GM19239 (cell line): Measurements from ENCODE around the gene SNRK.

Experiments used
- DNase-seq: peaks from one replicate; pipeline ENCODE4 v3.0.0; 2011; ENCODE audit warnings: low spot score; ENCODE audit not compliant: insufficient read length
- FAIRE-seq: peaks from 2 replicates; lab custom pipeline; 2011; peaks lifted over from hg19 to GRCh38; lab: Jason Lieb, UNC

SNRK gene

GRCh38 chr3:43302116-43302880 is 16.0 kb downstream of the SNRK start:
- FAIRE-seq (peak; percentile 40), DNase-seq (no peak)

- FAIRE-seq = no peak
- DNase-seq = no peak
These were observed 17.8 kb downstream of the SNRK start for GRCh38 chr3:43304126-43304525.

GRCh38 chr3:43307226-43307625 is 20.9 kb downstream of the SNRK start:
- no peak for FAIRE-seq

DNA sequence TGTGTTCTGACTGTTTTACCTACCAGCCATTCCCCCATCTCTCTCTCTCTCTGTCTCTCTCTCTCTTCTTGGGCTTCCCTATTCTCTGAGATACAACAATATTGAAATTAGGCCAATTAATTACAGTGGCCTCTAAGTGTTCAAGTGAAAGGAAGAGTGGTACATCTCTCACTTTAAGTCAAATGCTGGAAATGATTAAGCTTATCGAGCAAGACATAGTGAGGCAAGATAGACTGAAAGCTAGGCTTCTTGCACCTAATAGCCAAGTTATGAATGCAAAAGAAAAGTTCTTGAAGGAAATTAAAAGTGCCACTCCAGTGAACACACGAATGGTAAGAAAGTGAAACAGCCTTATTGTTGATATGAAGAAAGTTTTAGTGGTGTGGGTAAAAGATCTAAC is 21.3 kb downstream of the SNRK start:
- FAIRE-seq (no peak), DNase-seq (no peak)

More at GRCh38 chr3:43307226-43307625, 20.9 kb downstream of the SNRK start:
- DNase-seq = no peak

GRCh38 chr3:43309372-43310305 is 23.3 kb downstream of the SNRK start:
- FAIRE-seq = no peak
- DNase-seq = no peak

GRCh38 chr3:43316783-43317460 is 30.6 kb downstream of the SNRK start:
- DNase-seq = no peak
- no peak for FAIRE-seq

DNA sequence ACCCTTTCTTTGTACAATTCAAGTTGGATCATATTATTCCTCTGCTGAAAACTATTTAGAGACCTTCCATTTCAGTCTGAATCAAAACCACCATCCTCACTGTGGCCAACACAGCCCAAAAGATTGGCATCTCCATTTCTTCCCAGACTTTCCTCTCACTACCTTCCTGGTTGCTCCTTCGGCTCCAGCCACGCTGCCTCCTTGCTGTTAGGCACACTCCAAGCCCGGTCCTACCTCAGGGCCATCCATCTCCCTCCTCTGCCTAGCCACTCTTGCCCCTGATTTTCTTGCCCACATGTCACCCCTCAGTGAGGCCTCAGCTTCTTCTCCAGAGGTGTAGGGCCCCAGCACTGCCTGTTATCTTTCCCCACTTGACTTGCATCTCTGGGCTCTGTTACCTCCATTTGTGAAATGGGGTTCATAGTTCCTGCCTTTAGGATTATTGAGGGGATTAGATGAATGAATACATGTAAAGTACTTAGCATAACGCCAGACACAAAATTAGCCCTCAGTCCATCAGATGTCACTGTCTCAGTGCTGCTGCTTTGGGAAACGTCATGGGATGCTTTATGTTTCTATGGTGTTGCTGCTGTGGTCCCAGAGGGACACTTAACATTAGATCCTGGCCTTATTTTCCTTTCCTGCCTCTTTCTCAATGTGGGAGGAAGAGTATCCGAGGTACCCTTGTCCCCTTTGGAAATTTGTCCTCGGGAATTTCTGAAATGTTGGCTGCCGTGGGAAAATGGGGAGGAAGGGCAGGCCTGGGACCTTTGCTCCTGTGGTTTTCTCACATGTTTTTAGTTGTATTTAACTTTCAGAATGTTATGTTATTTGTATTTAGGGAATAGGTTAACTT is 31.3 kb downstream of the SNRK start:
- FAIRE-seq (no peak), DNase-seq (no peak)

GRCh38 chr3:43319376-43319775 is 33.0 kb downstream of the SNRK start:
- DNase-seq (no peak), FAIRE-seq (no peak)

GRCh38 chr3:43319794-43320193 is 33.5 kb downstream of the SNRK start:
- FAIRE-seq (no peak), DNase-seq (no peak)

DNA sequence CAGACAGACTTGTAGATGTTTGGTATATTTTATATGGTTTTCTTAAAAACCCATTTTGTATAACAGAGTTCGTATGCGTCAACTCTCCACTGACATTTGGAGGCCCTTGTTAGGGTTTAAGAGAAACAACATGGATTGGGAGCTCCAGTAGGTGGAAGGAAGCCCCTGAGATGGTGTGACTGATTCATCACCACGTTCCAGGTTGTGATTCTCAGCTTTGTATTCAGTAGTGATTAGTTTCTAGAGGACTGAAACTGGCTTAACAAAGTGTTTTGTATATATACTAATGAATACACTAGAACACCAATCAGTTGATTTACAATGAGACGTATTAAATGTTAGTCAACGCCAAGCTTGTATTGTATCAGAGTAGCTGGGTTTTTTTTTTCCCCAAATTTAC is 33.9 kb downstream of the SNRK start:
- no peak for FAIRE-seq
- DNase-seq = no peak

GRCh38 chr3:43323541-43323940 is 37.2 kb downstream of the SNRK start:
- FAIRE-seq (no peak), DNase-seq (no peak)

DNA sequence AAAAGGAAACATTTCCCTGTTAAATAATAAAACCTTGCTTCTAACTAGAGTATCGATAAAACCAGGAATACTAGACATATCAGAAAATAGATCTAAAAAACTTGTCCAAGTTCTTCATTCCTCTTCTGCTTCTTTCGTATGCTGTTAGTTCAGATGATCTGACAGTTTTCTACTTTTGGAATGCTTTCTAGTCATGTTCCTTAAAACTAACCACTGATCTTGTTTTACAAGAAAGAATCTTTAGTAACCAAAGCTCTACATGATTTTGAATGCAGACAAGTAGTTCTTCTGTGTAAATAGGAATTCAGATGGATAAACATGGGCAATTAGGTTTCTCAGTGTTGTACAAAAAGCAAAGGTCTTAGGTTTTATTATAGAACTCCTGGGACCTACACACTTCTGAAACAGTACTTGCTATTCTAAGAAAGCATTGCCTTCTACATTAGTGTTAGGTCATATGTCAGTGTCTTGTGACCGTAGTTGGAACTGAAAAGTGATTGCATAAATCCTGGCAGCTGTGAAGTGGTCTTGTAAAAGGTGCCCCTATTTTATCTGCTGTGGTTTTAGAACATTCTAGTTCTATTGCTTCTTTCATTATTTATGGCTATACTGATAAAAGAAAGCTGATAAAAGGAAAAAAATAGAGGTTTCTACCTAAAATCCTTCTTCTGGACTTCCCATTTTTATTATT is 40.7 kb downstream of the SNRK start:
- DNase-seq = no peak
- peak; percentile 55 for FAIRE-seq

DNA sequence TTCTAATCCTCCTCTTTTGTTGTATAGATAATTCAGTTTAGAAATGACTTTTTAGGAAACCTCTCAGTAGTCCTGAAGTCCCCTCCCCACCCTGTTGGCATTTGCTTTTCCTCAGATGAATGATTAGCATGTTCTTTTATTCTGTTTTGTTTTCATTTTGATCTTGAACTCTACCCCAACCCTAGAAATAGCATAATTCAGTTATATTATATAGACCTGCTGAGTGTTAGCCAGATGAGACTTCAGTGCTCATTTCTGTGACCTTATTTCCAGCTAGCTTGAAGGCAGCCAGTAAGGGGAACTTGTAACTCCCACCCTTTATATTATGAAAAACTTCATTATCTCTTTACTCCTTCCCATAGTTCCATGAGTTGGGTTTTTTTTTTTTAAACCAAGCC is 41.2 kb downstream of the SNRK start:
- no peak for FAIRE-seq
- DNase-seq = no peak

DNA sequence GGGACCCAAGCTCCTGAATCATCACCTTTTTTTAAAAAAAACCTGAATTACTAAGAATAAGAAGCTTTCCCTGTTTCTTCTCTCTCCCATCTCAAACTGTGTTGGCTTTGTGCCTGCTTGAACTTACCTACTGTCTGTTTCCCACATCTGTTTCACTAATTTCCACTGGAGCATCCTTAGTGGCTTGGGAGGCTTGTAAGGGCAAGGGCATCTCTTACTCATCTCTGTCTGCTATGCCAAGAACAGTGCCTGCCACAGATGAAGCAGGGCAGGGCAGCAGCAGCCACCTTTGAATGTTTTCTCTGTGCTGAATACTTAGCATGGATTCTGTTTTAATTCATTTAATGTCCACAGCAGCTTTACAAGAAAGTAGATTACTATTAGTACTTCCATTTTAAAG is 42.3 kb downstream of the SNRK start:
- DNase-seq = no peak
- no peak for FAIRE-seq

- DNase-seq (no peak), FAIRE-seq (no peak)
These were observed 44.6 kb downstream of the SNRK start for GRCh38 chr3:43330981-43331380.

GRCh38 chr3:43331381-43331780 is 45.0 kb downstream of the SNRK start:
- DNase-seq (no peak), FAIRE-seq (no peak)

GRCh38 chr3:43334976-43335375 is 48.6 kb downstream of the SNRK start:
- DNase-seq (no peak), FAIRE-seq (no peak)

DNA sequence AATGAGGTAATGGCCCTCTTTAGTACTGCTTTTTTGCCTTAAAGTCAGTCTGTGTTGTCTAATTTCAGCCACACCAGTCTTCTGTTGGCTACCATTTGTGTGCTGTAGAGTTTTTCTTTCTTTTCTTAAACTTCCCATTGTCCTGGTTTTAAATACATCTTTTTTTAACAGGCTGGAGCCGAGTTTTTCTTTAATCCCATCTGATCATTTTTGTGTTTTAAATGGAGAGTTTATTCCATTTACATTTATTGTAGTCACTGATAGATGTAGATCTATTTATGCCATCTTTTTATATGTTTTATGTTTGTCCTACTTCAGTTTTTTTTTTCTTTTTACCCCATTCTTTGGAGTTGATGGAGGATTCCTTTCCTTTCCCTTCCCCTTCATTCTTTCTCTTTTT is 49.5 kb downstream of the SNRK start:
- FAIRE-seq (no peak), DNase-seq (no peak)

DNA sequence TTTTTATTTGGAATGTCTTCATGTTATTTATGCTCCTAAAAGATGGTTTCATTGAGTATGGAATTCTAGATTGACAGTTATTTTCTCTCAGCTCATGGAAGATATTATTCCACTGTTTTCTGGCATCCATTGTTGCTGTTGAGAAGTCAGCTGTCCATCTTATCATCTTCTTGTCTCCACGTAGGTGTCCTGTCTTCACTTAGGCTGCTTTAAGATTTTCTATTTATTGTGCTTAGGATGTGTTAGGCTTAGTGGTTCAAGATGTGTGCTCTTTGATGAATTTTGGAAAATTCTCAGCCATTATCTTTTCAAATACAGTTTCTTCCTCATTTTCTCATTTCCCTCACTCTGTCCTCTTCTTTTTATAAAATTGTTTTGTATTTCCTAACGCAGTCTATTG is 52.0 kb downstream of the SNRK start:
- no peak for FAIRE-seq

More for the DNA sequence above, 52.0 kb downstream of the SNRK start:
- no peak for DNase-seq
